Muscle of leg (tissue), 11 donors: ENCODE results near the gene USP34. TPM values are rescaled to one million over a fixed set of nuclear protein-coding genes. Genes with fewer than 3 reads are reported as not detected.

Experiments
- DNase-seq: peaks from one replicate; pipeline ENCODE4 v3.0.0; 2013
- H3K27ac ChIP-seq: one replicate; pipeline ENCODE4 v1.5.1; 2013; ENCODE audit warnings: mild to moderate bottlenecking, low read length, control low read depth
- H3K27me3 ChIP-seq: one replicate; pipeline ENCODE4 v1.6.1; 2013; ENCODE audit warnings: low read length; ENCODE audit not compliant: control insufficient read depth, insufficient read depth
- H3K36me3 ChIP-seq: one replicate; pipeline ENCODE4 v1.6.1; 2013; ENCODE audit warnings: low read length; ENCODE audit not compliant: control insufficient read depth, insufficient read depth
- H3K4me1 ChIP-seq: one replicate; pipeline ENCODE4 v1.6.1; 2013; ENCODE audit warnings: low read length; ENCODE audit not compliant: control insufficient read depth, insufficient read depth
- H3K4me3 ChIP-seq: one replicate; pipeline ENCODE4 v1.5.1; 2013; ENCODE audit warnings: low read length, control low read depth
- H3K9me3 ChIP-seq: replicated peaks from 2 replicates; pipeline ENCODE4 v1.6.1; 2013; ENCODE audit warnings: low read depth, low read length; ENCODE audit not compliant: control insufficient read depth
- WGBS: methylation state at CpG from one replicate; pipeline ENCODE4 v1.1.5; 2013; ENCODE audit warnings: missing lambda C conversion rate; ENCODE audit not compliant: insufficient coverage; 5-methylcytosine and 5-hydroxymethylcytosine counted together
- polyA plus RNA-seq, 8 donors: library from polyadenylated mRNA; unstranded; fragments of 120-200 nt; gene quantifications; one replicate each; pipeline versions ENCODE4 v1.2.1 to v1.2.3, GENCODE V29; 2013; ENCODE audit warnings: inconsistent platforms in 1 of 8, low replicate concordance in 1 of 8; ENCODE audit not compliant: insufficient read length in 8 of 8, insufficient read depth in 1 of 8
- total RNA-seq: library from RNA; stranded (reverse); fragments of 120-200 nt; gene quantifications from one replicate; pipeline ENCODE4 v1.2.4, GENCODE V29; 2013

The USP34 gene
- total and polyA plus RNA-seq, 9 donors, result 62.5 to 88.2 (median 77.9) TPM

- no peaks in the 10 kb centered on the region for H3K9me3 ChIP-seq
- no peak for DNase-seq
- H3K4me3 ChIP-seq, result no peak overlapping the region
- WGBS, result 84% methylated on average over 6 of the region's 11 CpGs
- no peaks in the 10 kb centered on the region for H3K27me3 ChIP-seq
- no peaks in the 10 kb centered on the region for H3K4me1 ChIP-seq
- no peak overlapping the region for H3K27ac ChIP-seq
- peaks cover 8% of the 10 kb centered on the region for H3K36me3 ChIP-seq
Measured at GRCh38 chr2:61328707-61329251, 142.1 kb downstream of the USP34 start.

- H3K27me3 ChIP-seq, result no peaks in the 10 kb centered on the region
- no peak for DNase-seq
- no peak overlapping the region for H3K27ac ChIP-seq
- peaks cover 10% of the 10 kb centered on the region for H3K36me3 ChIP-seq
- no CpG with 5 or more reads among the region's 3 CpGs for WGBS
- H3K4me1 ChIP-seq, result no peaks in the 10 kb centered on the region
- no peak overlapping the region for H3K4me3 ChIP-seq
- H3K9me3 ChIP-seq, result no peaks in the 10 kb centered on the region
Measured at GRCh38 chr2:61327173-61327572, 143.7 kb downstream of the USP34 start.

GRCh38 chr2:61326423-61326822, 144.5 kb downstream of the USP34 start:
- Histone ChIP-seq H3K27me3 (no peaks in the 10 kb centered on the region), H3K36me3 (peaks cover 14% of the 10 kb centered on the region), H3K4me1 (no peaks in the 10 kb centered on the region), H3K4me3 (no peak overlapping the region), H3K9me3 (no peaks in the 10 kb centered on the region), H3K27ac (no peak overlapping the region)
- no peak for DNase-seq
- no CpG with 5 or more reads among the region's 3 CpGs for WGBS

GRCh38 chr2:61320181-61320580, 150.7 kb downstream of the USP34 start:
- Histone ChIP-seq H3K4me3 (no peak overlapping the region), H3K9me3 (no peaks in the 10 kb centered on the region), H3K27me3 (no peaks in the 10 kb centered on the region), H3K36me3 (peaks cover 18% of the 10 kb centered on the region), H3K4me1 (no peaks in the 10 kb centered on the region), H3K27ac (no peak overlapping the region)
- 100% methylated on average over 2 of the region's 3 CpGs for WGBS
- no peak for DNase-seq

DNA sequence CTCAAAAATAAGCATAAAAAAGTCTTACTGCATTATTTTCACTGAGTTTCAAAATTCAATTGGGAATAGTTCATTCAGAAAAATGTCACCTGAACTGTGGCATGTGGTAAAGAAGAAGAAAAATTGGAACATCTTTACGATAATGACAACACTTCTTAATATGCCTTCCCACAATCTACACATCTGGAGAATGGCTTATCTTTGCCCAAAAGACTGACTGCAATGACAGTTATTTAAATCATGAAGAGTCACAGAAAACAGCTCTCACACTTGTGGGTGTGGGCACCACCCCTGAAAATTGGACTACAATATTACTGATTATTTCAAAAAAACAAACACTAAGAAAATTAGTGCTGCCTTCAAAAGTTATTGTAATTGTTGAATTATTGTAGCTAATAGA, 152.3 kb downstream of the USP34 start:
- no CpG with 5 or more reads among the region's 1 CpG for whole genome bisulfite sequencing
- Histone ChIP-seq H3K27me3 (no peaks in the 10 kb centered on the region), H3K36me3 (peaks cover 15% of the 10 kb centered on the region), H3K27ac (no peak overlapping the region), H3K4me1 (no peaks in the 10 kb centered on the region), H3K4me3 (no peak overlapping the region), H3K9me3 (no peaks in the 10 kb centered on the region)
- DNase-seq, result no peak

GRCh38 chr2:61295981-61296380, 174.9 kb downstream of the USP34 start:
- Histone ChIP-seq H3K36me3 (peaks cover 25% of the 10 kb centered on the region), H3K27ac (no peak overlapping the region), H3K4me3 (no peak overlapping the region), H3K4me1 (no peaks in the 10 kb centered on the region), H3K9me3 (no peaks in the 10 kb centered on the region), H3K27me3 (no peaks in the 10 kb centered on the region)
- WGBS, result no CpG with 5 or more reads among the region's 3 CpGs
- no peak for DNase-seq

DNA sequence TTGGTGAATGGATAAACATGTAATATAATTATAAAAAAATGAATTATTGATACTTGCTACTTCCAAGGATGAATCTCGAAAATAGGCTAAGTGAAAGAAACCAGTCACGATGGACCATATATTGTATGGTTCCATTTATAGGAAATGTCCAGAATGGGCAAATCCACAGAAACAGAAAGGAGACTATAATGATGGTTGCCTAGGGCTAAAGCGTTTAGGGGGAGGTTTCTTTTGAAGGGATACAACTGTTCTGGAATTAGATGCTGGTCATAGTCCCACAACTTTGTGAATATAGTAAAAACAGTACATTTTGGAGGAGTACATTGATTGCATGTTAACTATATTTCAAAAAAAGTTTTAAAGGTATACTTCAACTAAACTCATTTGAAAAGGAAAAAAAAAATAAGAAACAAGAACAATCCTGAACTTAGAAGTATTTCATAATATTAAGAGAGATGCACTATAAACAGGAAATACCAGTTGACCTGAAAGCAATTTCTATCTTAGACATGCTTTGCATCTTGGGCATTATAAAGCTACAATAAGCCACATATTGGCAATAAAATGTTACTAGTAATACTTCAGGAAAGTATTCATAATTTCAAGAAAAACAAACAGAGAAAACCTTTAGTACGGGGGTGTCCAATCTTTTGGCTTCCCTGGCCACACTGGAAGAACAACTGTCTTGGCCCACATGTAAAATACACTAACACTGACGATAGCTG, 178.9 kb downstream of the USP34 start:
- H3K4me3 ChIP-seq, result no peak overlapping the region
- no CpG with 5 or more reads among the region's 5 CpGs for WGBS
- H3K27me3 ChIP-seq, result no peaks in the 10 kb centered on the region
- peaks cover 14% of the 10 kb centered on the region for H3K36me3 ChIP-seq
- no peaks in the 10 kb centered on the region for H3K9me3 ChIP-seq
- H3K4me1 ChIP-seq, result no peaks in the 10 kb centered on the region
- no peak for DNase-seq
- no peak overlapping the region for H3K27ac ChIP-seq

DNA sequence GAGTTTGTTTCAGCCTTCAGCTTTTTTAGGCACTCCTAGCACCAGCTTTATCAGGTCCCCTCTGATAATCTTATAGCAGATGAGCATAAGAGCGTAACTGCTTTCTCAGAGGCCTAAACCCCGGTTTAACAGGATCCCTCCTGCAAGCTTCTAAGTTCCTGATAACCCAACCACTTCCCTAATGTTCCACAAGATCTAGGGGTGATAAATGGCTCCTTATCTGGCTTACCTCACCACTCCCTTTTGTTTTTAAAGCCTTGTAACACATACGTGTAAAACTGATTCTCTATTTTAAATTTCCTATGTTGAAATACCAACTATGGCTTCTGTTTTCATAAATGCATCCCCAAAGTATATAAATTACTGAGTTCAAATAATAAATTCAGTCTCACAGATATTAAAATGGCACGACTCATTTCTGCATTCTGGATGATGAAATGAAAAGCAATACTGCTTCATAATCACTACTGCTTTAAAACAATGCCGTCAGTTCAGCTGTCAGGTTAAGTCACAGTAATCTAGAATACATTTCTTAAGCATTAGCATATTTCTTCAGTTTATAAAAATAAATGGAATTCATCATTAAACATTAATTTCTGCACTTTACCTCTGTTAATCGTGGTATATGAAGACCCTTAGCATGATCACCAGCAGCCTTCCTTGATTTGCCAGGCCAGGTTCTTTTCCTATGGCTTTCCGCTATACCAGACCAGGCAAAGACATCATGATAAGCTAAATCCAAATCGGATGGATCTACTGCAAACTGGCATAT, 182.6 kb downstream of the USP34 start:
- Histone ChIP-seq H3K27me3 (no peaks in the 10 kb centered on the region), H3K27ac (no peak overlapping the region), H3K4me1 (no peaks in the 10 kb centered on the region), H3K4me3 (no peak overlapping the region), H3K36me3 (peaks cover 4% of the 10 kb centered on the region), H3K9me3 (no peaks in the 10 kb centered on the region)
- WGBS, result 100% methylated on average over 1 of the region's 8 CpGs
- DNase-seq, result no peak

- Histone ChIP-seq H3K9me3 (no peaks in the 10 kb centered on the region), H3K27me3 (no peaks in the 10 kb centered on the region), H3K27ac (no peak overlapping the region), H3K36me3 (peaks cover 8% of the 10 kb centered on the region), H3K4me1 (no peaks in the 10 kb centered on the region), H3K4me3 (no peak overlapping the region)
- 100% methylated on average over 2 of the region's 4 CpGs for WGBS
- DNase-seq, result no peak
Measured at GRCh38 chr2:61287254-61287653, 183.6 kb downstream of the USP34 start.

DNA sequence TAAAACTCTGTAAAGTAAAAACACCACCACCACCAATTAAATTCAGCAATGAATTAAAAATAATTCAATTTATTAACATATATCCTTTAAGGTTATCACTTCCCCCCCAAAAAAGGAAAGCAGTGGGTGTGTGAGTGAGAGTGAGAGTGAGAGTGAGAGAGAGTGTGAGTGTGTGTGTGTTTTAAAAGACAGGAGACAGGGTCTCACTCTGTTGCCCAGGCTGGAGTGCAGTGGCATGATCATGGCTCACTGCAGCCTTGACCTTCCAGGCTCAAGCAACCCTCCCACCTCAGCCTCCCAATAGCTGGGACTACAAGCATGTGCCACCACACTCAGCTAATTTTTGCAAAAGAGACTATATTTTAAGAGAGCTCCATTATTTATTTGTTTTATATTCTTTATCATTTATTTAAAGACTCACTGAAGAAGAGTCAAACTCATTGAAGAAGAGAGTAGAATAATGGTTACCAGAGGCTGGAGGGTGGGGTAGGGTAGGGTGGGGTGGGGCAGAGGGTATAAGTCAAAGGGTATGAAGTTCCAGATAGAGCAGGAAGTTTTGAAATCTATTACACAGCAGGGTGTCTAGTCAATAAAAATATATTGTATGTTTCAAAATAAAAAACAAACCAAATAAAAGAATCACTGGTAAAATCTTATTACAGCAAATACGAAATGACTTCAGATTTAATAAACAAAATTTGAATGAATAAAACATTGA, 187.3 kb downstream of the USP34 start:
- Histone ChIP-seq H3K4me3 (no peak overlapping the region), H3K36me3 (peaks cover 10% of the 10 kb centered on the region), H3K9me3 (no peaks in the 10 kb centered on the region), H3K27ac (no peak overlapping the region), H3K27me3 (no peaks in the 10 kb centered on the region), H3K4me1 (no peaks in the 10 kb centered on the region)
- no peak for DNase-seq
- no CpG with 5 or more reads among the region's 1 CpG for WGBS
